GM19035 (cell line): ENCODE results near the gene CELF2.
A peak's percentile ranks its signal among the peaks of the same experiment; 100 is the strongest.

Experiments
- ATAC-seq: cut with Tn5 transposase; IDR thresholded peaks from one replicate; pipeline ENCODE4 v1.9.1; 2021; ENCODE audit not compliant: unreplicated experiment

The CELF2 gene

GRCh38 chr10:11093771-11094736, 76.4 kb downstream of the CELF2 start:
- no peak for ATAC-seq

GRCh38 chr10:11095374-11095801, 77.7 kb downstream of the CELF2 start:
- ATAC-seq: no peak

- ATAC-seq: no peak
Measured at GRCh38 chr10:11096422-11096821, 78.8 kb downstream of the CELF2 start.

- ATAC-seq: no peak
Measured at GRCh38 chr10:11097686-11098085, 80.0 kb downstream of the CELF2 start.

GRCh38 chr10:11098666-11099065, 81.0 kb downstream of the CELF2 start:
- no peak for ATAC-seq

GRCh38 chr10:11104772-11105675, 87.4 kb downstream of the CELF2 start:
- ATAC-seq: no peak

- no peak for ATAC-seq
Measured at GRCh38 chr10:11105676-11106004, 88.0 kb downstream of the CELF2 start.

- ATAC-seq: no peak
Measured at GRCh38 chr10:11106621-11107374, 89.1 kb downstream of the CELF2 start.

- ATAC-seq: no peak
Measured at GRCh38 chr10:11107948-11108347, 90.3 kb downstream of the CELF2 start.

- no peak for ATAC-seq
Measured at GRCh38 chr10:11108356-11108755, 90.7 kb downstream of the CELF2 start.

GRCh38 chr10:11109590-11109989, 91.9 kb downstream of the CELF2 start:
- ATAC-seq: no peak

- ATAC-seq: no peak
Measured at GRCh38 chr10:11110539-11110938, 92.9 kb downstream of the CELF2 start.

- ATAC-seq: no peak
Measured at GRCh38 chr10:11111490-11111889, 93.8 kb downstream of the CELF2 start.

GRCh38 chr10:11112718-11113117, 95.0 kb downstream of the CELF2 start:
- no peak for ATAC-seq

- peak; percentile 82 for ATAC-seq
Measured at GRCh38 chr10:11113156-11113555, 95.5 kb downstream of the CELF2 start.

GRCh38 chr10:11114269-11114668, 96.6 kb downstream of the CELF2 start:
- ATAC-seq: no peak

GRCh38 chr10:11115337-11115736, 97.7 kb downstream of the CELF2 start:
- ATAC-seq: no peak

- ATAC-seq: no peak
Measured at GRCh38 chr10:11116361-11116760, 98.7 kb downstream of the CELF2 start.

GRCh38 chr10:11116817-11117216, 99.1 kb downstream of the CELF2 start:
- ATAC-seq: no peak

- ATAC-seq: no peak
Measured at GRCh38 chr10:11118686-11119085, 101.0 kb downstream of the CELF2 start.

- no peak for ATAC-seq
Measured at GRCh38 chr10:11119843-11120242, 102.2 kb downstream of the CELF2 start.
